Stimulated activated CD8-positive, alpha-beta memory T cell treated with anti-CD3 and anti-CD28 coated beads, Interleukin-7, amount 100 ng/mL, for 4 hours (primary cell): ENCODE data around the gene ADGRF3.
"Not testable (repeated sequence)": the region's sequence is repeated elsewhere in the genome, so short reads cannot be mapped to it uniquely, and the experiment has no call there.

ENCODE experiments used
- DNase-seq, 2 donors: peaks; one replicate each; pipeline ENCODE4 v3.0.0-alpha.2; 2020; ENCODE audit warnings: low read depth in 2 of 2

Gene ADGRF3

DNA sequence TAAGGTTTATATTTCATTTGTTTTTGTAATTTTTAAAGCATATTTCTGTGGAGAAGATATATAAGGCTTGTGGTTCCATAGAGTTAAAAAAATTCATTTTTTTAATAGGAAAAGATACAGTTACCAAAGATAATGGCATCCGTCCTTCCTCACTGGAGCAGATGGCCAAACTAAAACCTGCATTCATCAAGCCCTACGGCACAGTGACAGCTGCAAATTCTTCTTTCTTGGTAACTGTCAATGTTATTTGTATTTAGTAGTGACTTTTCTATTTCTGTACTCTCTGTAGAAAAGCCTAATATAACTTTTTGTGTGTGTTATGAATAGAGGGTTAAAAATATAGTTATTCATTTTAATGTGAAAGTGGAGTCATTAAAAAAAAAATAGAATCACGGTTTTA lies 66.7 kb downstream of the ADGRF3 start:
- DNase-seq = no peak

DNA sequence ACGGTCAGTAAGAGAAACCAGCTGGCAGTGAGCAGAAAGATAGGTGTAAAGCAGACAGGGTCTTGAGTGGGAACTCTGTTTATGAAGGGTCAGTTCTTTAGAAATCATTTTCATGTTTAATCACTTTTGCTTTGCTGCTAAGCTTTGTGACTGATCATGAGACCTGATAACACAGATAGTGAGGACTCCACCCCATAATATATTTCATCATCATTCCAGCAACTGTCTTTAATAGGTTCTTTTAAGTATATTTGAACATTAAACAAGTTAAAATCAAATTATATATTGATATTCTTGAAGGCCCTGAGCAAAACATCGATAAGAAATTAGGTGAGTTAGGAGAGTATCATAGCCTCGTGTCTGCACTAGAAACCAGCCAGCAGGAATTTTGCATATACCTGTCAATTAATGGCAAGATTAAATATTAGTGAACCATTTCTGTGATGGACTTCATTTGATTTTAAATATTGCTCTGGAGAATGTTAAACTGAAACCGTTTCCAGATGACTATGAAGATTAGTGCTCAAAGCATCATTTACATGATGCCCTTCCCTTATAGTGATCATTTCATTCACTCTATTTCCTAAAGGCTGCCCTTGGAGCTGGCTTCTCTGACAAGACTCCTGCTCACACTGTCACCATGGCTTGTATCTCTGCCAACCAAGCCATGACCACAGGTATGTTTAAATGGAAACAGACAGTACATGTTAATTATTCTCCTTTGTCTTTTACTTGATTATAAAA lies 69.9 kb downstream of the ADGRF3 start:
- no peak for DNase-seq

DNA sequence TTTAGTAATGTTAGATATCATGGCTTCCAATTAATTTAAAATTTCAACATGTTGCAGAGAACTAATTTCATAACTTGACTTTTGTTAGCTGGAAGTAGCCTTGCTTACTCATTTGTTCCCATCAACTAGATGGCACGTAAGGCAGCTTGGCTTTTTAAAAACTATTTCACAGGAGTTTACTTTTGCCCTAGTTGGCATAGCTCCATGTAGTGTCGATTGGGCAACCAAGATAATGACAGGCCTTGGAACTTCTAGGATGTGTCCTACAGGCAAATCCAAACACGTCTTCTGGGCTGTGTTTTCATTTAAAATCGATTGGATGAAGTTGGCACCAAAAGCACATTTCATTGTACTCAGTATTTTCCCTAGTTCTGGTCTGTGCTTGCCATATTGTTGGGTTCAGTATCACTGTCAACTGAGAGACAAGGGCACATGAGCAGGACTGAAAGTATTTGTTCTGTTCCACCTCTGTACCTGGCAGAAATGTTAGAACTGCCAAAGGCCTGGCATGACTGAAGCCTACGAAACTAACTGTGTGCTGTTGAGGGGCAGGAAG lies 72.5 kb downstream of the ADGRF3 start:
- DNase-seq = no peak

DNA sequence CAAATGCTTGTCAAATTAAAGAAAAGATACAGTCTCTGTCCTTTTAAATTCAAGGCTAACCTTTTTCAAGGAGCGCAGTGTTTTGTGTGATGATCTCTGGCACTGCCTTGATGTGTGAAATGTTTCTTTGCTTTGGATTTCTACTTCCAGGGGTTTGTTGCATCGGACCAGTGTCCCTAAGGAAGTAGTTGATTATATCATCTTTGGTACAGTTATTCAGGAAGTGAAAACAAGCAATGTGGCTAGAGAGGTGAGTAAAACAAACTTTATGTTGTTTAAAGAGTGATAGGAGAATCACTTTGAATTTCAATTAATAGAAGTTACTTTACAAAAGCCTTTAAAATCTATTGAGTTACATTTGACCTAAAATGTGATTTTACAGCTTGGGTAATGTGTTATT lies 73.1 kb downstream of the ADGRF3 start:
- no peak for DNase-seq

DNA sequence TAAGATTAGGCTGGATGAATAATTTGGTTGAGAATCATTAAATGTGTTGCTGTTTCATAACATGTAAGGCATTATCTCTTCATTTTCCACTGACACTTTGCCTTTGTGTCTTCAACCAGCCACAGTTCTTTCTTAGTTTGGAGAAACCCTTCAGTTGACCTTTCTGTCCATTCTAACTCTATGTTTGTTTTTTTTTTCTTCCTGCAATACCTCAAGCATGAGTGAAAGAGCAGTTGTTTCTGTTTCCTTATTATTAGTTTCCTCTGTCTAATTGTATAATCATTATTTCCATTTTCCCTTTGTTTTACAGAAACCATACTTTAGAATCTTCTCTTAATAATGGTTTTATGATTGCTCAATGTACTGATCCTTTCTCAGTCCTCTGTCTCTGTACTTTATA lies 76.2 kb downstream of the ADGRF3 start:
- no peak for DNase-seq

DNA sequence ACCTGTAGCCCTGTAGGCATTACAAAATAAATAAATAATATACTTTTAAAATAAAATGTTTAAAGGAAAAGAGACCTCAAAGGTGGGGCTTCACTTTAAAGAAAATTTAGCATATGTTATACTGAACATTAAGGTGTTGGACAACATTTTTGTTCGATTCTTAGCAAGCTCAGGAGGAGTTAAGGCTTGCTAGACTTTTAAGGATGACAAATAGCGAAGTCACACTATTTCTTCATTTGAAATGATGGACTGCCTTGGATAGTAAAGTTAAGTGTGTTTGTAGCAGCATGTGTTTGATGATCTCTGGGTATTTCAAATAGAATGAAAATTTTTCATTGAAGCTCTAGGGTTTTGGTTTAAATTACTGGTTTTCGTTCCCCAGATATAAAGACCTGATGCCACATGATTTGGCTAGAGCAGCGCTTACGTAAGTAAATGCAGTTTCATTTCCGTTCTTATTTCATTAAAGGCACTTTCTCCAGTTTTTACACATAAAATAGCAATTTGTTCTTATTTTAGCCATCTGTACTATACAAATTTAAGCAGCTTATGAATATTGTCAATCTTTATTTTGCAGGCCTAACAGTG lies 76.9 kb downstream of the ADGRF3 start:
- DNase-seq = no peak

DNA sequence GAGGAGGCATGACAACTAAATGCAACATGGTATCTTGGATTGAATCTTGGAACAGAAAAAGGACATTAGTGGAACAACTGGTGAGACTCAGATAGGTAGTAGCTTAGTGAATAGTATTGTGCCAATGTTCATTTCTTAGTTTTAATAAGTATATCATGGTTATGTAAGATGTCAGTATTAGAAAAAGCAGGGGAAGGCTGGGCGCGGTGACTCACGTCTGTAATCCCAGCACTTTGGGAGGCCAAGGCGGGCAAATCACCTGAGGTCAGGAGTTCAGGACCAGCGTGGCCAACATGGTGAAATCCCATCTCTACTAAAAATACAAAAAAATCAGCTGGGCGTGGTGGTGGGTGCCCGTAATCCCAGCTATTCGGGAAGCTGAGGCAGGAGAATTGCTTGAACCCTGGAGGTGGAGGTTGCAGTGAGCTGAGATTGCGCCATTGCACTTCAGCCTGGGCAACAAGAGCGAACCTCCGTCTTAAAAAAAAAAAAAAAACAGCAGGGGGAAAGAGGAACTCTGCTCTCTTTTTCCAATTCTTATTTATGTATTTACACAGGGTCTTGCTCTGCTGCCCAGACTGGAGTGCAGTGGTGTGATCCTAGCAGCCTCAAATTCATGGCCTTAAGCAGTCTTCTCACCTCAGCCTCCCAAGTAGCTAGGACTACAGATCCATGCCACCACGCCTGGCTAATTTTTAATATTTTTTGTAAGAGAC lies 77.8 kb downstream of the ADGRF3 start:
- DNase-seq = not testable (repeated sequence)

DNA sequence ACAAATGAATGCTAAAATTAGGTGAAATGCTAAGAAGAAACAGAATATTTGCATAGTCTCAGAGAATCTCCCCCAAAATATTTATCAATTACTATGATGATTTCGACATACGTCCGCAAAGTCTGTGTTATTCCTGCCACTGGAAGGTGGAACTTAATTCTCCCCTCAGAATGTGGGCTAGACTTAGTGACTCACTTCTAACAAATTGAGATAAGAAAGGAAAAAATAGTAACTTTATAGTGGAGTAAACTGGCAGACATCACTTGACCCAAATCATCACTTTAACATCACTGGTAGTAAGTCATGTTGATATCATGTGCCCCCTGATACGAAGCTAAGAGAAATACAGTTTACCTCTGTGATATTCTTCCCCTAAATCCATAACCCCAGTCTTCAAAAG lies 78.4 kb downstream of the ADGRF3 start:
- no peak for DNase-seq

DNA sequence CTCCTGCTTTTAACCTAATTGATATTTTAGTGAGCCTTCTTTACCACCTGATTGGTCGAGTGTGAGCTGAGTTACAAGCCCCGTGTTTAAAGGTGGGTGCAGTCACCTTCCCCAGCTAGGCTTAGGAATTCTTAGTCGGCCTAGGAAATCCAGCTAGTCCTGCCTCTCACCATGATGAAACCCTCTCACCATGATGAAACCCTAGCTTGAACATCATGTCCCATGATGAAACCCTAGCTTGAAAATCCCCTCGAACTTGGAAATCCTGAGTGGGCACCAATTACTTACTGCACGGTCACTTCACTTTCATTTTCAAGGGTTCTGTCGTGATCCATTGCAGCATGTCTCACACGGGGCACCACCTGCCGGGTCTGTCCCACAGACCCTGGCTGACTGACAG lies 87.8 kb downstream of the ADGRF3 start:
- not testable (repeated sequence) for DNase-seq
